Type B pancreatic cell (in vitro differentiated cells): ENCODE data around the gene CLIP4. TPM values are rescaled to one million over a fixed set of nuclear protein-coding genes. Genes with fewer than 3 reads are reported as not detected.
"Not testable (repeated sequence)": the region's sequence is repeated elsewhere in the genome, so short reads cannot be mapped to it uniquely, and the experiment has no call there.

ENCODE experiments used
- DNase-seq: peaks from one replicate; pipeline ENCODE4 v3.0.0; 2021; ENCODE audit warnings: mixed read lengths; ENCODE audit not compliant: unreplicated experiment; ENCODE audit errors: extremely low spot score
- H3K27ac Mint-ChIP-seq: 2 replicates; pipeline ENCODE4 v1.8.0; 2021; ENCODE audit warnings: mild to moderate bottlenecking, mixed read lengths
- H3K27me3 Mint-ChIP-seq: 2 replicates; pipeline ENCODE4 v1.8.0; 2021; ENCODE audit warnings: mixed read lengths
- H3K36me3 Mint-ChIP-seq: 2 replicates; pipeline ENCODE4 v1.8.0; 2021; ENCODE audit warnings: mixed read lengths
- H3K4me1 Mint-ChIP-seq: one replicate; pipeline ENCODE4 v1.8.0; 2021; ENCODE audit warnings: mixed read lengths; ENCODE audit not compliant: unreplicated experiment
- H3K4me3 Mint-ChIP-seq: 2 replicates; pipeline ENCODE4 v1.8.0; 2021; ENCODE audit warnings: mild to moderate bottlenecking, mixed read lengths
- H3K9me3 Mint-ChIP-seq: 2 replicates; pipeline ENCODE4 v1.8.0; 2021; ENCODE audit warnings: mixed read lengths
- total RNA-seq: library from RNA; stranded (reverse); gene quantifications from 2 replicates; pipeline ENCODE4 v1.2.1, GENCODE V29; 2021; ENCODE audit warnings: low replicate concordance
- TF ChIP-seq, protein P1 (sequence below): fragments of 200-600 bp; sonication (generic); conservative IDR thresholded peaks from 2 replicates; pipeline ENCODE4 v1.5.0; 2021; ENCODE audit warnings: antibody characterized with exemption, mild to moderate bottlenecking

The CLIP4 gene
- total RNA-seq, 1 donor from 2014 or later, result 12.1 TPM

DNA sequence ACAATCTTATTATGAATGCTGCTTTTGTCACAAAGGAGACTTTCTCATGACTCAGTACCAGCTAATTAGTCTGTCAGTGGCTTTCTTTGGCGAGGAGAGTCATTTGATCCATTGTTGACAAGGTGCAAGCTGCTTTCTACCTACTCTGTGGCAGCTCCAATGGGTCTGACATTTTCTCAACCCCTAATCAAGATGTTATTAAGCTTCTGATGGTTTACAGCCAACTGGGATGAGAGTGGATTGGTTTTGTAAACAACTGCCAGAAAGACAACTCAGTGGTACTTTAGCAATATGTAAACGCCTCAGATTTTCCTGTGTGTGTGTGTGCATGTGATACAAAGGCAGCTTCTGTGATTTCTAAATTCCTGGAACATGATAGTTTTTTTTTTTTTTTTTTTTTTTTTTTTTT is 8.2 kb upstream of the CLIP4 start:
- Mint-ChIP-seq H3K4me3 (no peak overlapping the region), H3K36me3 (no peaks in the 10 kb centered on the region), H3K27ac (no peak overlapping the region), H3K9me3 (no peaks in the 10 kb centered on the region), H3K4me1 (peaks cover 7% of the 10 kb centered on the region), H3K27me3 (no peaks in the 10 kb centered on the region)
- TF ChIP-seq, protein P1, sequence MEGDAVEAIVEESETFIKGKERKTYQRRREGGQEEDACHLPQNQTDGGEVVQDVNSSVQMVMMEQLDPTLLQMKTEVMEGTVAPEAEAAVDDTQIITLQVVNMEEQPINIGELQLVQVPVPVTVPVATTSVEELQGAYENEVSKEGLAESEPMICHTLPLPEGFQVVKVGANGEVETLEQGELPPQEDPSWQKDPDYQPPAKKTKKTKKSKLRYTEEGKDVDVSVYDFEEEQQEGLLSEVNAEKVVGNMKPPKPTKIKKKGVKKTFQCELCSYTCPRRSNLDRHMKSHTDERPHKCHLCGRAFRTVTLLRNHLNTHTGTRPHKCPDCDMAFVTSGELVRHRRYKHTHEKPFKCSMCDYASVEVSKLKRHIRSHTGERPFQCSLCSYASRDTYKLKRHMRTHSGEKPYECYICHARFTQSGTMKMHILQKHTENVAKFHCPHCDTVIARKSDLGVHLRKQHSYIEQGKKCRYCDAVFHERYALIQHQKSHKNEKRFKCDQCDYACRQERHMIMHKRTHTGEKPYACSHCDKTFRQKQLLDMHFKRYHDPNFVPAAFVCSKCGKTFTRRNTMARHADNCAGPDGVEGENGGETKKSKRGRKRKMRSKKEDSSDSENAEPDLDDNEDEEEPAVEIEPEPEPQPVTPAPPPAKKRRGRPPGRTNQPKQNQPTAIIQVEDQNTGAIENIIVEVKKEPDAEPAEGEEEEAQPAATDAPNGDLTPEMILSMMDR, result no peak
- DNase-seq, result no peak

- not testable (repeated sequence) for H3K9me3 Mint-ChIP-seq, H3K27ac Mint-ChIP-seq, DNase-seq, H3K36me3 Mint-ChIP-seq, H3K4me3 Mint-ChIP-seq, H3K4me1 Mint-ChIP-seq, H3K27me3 Mint-ChIP-seq
These were observed 7.7 kb upstream of the CLIP4 start for GRCh38 chr2:29107547-29107946.

DNA sequence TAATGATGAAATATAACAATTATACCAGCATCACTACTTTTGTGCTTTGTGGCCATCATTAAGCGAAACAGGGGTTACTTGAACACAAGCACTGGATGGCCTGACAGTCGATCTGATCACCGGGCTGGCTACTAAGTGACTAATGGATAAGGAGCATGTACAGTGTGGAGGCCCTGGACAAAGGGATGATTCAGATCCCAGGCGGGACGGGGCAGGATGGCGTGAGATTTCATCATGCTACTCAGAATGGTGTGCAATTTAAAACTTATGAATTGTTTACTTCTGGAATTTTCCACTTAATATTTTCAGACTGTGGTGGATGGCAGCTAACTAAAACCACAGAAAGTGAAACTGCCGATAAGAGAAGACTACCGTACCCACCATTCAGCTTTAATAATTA is 7.0 kb upstream of the CLIP4 start:
- H3K4me1 Mint-ChIP-seq, result peaks cover 7% of the 10 kb centered on the region
- no peak for DNase-seq
- H3K27me3 Mint-ChIP-seq, result no peaks in the 10 kb centered on the region
- H3K27ac Mint-ChIP-seq, result no peak overlapping the region
- H3K4me3 Mint-ChIP-seq, result no peak overlapping the region
- no peaks in the 10 kb centered on the region for H3K9me3 Mint-ChIP-seq
- no peaks in the 10 kb centered on the region for H3K36me3 Mint-ChIP-seq
- TF ChIP-seq, protein P1, result no peak

DNA sequence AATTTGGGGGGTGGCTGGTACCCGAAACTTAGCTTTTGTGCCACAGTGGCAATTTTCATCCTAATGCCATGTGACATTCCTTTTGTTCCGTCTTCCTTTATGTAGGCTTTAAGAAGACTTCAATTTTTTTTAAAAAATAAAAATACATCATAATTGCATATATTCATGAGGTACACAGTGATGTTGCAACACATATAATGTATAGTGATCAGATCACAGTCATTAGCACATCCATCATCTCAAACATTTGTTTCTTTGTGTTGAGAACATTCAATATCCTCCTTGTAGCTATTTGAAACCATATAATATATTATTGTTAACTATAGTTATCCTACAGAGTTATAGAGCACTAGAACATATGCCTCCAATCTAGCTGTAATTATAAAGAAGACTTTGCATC is 6.0 kb upstream of the CLIP4 start:
- H3K27me3 Mint-ChIP-seq, result peaks cover 3% of the 10 kb centered on the region
- no peaks in the 10 kb centered on the region for H3K9me3 Mint-ChIP-seq
- H3K27ac Mint-ChIP-seq, result peak overlapping the region; percentile 66
- no peak for DNase-seq
- H3K4me1 Mint-ChIP-seq, result peaks cover 14% of the 10 kb centered on the region
- H3K4me3 Mint-ChIP-seq, result no peak overlapping the region
- TF ChIP-seq, protein P1, result no peak
- H3K36me3 Mint-ChIP-seq, result no peaks in the 10 kb centered on the region

- no peaks in the 10 kb centered on the region for H3K9me3 Mint-ChIP-seq
- no peak overlapping the region for H3K27ac Mint-ChIP-seq
- DNase-seq, result no peak
- peaks cover 22% of the 10 kb centered on the region for H3K4me1 Mint-ChIP-seq
- H3K36me3 Mint-ChIP-seq, result no peaks in the 10 kb centered on the region
- TF ChIP-seq, protein P1, result no peak
- H3K27me3 Mint-ChIP-seq, result peaks cover 8% of the 10 kb centered on the region
- no peak overlapping the region for H3K4me3 Mint-ChIP-seq
These were observed 4.2 kb upstream of the CLIP4 start for GRCh38 chr2:29110916-29111535.

GRCh38 chr2:29112379-29112778 is 2.8 kb upstream of the CLIP4 start:
- Mint-ChIP-seq H3K4me3 (no peak overlapping the region), H3K27me3 (peaks cover 13% of the 10 kb centered on the region), H3K9me3 (no peaks in the 10 kb centered on the region), H3K36me3 (no peaks in the 10 kb centered on the region), H3K4me1 (peaks cover 32% of the 10 kb centered on the region), H3K27ac (no peak overlapping the region)
- DNase-seq, result no peak
- TF ChIP-seq, protein P1, result no peak
